NOMO-1 treated with DMSO at 0.1 percent for 48 hours (cell line): ENCODE results near the gene GOLGA8N.
"Not testable (repeated sequence)": the region's sequence is repeated elsewhere in the genome, so short reads cannot be mapped to it uniquely, and the experiment has no call there.

Experiments used
- DNase-seq: peaks from one replicate; lab custom pipeline; 2025; ENCODE audit not compliant: unreplicated experiment; lab: John Stamatoyannopoulos, UW

The GOLGA8N gene

DNA sequence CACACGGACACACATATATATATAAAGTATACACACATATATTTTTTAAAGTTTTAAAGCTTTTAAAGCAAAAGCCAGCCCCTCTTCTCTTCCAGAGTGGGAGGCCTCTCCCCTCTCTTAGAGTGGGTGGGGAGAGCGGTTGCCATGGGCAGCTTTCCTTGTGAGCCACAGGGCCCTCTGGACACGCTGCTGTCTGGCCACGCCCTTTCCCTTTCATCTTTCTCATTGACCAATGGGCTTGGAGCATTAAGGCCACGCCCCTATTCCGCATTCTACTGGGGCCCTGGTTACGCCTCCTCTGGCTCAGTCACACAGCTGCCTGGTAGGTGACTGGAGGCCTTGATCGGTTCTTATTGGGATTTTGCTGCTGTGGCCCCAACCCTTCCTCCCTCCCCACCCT is at the start of gene GOLGA8N:
GOLGA8N (plus strand) TSS at position 306 of the 400 bp plus-strand sequence.
- DNase-seq, result not testable (repeated sequence)

DNA sequence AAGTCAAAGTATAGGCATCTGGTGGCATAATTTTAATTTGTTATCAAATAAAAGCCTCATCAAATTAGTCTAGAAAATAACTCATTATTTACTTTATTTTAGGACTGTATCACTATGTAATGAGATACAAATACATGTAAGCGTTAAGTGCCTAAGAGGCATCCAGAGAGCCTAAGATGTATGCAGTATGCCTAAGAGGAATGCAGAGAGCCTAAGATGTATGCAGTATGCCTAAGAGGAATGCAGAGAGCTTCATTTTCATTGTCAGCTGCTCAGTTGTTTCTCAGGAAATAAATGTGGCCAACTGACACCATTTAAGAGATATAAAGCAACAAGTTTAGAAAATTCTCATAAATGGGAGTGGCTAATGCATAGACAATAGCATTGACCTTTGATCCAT is 49.8 kb upstream of the GOLGA8N start:
- DNase-seq, result not testable (repeated sequence)

DNA sequence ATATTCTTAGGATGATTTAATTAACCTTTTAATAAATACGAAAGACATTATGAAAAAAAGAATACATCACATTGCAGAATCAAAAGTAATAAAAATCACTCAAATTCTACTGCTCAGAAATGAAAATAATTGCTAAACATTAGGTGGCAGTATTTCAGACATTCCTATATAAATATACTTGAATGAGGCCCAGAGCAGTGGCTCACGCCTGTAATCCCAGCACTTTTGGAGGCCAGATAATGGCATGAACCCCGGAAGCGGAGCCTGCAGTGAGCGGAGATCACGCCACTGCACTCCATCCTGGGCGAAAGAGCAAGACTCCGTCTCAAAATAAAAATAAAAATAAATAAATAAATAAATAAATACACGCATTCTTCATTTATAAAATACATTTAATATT is 48.1 kb upstream of the GOLGA8N start:
- DNase-seq, result not testable (repeated sequence)

DNA sequence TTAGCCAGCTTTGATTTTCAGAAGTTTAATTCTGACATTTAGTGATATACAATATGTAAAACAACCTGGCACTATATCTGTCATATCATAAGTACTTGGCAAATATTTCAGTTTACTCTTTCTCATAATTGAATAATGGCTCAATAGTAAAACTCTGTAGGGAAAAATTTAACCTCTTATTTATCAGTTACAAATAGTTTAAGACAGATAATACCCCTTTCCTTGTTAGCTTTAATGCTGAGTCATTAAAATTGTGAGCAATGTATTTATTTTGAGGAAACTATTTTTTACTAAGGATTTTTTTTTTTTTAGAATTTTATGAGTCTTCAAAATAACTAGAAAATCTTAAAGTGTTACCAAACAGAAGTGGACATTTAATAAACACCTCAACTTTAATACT is 38.7 kb upstream of the GOLGA8N start:
- not testable (repeated sequence) for DNase-seq

DNA sequence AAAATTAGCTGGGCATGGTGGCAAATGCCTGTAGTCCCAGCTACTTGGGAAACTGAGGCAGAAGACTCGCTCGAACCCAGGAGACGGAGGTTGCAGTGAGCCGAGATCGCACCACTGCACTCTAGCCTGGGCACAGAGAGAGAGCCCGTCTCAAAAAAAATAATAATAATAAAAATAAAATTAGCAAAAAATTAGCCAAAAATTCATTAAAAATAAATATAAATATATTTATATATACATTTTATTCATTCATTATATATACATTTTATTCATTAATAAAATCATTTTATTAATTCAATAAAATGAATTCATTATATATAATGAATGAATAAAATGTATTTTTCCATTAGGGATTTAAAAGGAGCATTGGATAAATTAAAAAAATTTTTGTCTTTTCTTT is 31.1 kb upstream of the GOLGA8N start:
- DNase-seq, result not testable (repeated sequence)

DNA sequence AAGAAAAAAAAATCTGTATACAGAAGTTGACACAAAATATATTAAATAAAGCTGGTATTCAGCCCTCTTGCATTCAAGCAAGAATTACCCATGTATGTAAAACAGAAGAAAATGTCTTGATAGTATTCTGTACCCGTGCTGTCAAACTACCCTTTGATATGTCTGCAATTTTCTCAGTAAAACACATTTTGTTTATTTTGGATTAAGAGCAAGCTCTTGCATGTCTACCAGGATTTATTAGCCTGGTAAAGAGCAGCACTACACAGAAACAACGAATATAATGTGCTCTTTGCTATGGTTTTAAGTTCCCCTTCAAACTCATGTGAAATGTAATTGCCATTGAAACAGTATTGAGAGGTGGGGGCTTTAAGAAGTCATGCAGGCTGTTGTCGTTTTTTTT is 24.3 kb upstream of the GOLGA8N start:
- not testable (repeated sequence) for DNase-seq

DNA sequence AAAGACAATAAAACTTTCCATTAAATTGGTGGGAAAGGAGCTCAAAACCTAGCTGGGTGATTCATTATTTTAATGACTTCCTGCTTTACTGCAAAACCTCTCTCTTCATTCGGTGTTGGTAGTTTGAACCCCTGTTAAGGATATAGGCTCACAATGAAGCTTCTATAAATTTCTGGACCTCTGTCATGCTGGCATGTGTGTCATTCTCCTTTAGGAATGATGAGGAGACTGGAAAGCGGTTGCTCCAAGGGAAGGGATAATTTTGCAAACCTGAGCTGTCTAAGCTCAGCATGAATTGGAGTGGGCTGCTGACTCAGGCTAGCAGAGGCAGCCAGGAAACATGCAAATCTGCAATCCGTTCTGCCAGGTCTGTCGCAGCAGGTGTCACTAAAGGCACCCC is 14.8 kb upstream of the GOLGA8N start:
- not testable (repeated sequence) for DNase-seq

DNA sequence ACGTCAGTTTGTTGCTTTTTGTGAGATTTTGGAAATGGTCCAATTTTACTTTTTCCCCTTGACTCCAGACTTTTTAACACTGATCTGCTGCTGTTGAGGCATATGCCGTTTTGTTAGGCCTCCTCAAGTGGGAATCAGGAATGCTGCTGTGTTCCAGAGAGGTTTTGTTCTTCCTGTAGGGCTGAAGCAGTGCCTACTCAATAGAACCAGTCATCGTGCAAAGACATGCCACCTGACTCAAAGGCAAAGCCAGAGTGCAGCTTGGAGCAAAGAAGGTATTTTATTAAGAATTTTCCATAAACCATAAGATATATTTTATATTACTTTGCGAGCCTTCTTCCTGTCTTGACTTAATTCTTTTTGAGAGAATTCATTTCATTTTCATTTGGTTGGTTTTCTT is 7.4 kb upstream of the GOLGA8N start:
- DNase-seq, result not testable (repeated sequence)

DNA sequence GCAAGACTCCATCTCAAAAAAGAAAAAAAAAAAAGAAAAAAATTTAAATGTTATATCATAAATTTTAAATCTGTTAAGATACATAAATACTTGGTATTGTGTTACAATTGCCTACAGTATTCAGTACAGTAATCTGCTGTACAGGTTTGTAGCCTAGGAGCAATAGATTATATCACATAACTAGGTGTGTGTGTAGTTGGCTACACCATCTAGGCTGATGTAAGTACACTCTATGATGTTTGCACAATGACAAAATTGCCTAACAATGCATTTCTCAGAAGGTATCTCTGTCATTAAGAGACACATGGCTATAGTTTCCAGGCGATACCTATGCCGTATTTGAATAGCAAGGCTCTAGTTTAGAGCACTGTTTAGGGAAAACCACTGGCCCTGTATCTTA is 16.3 kb downstream of the GOLGA8N start:
- DNase-seq, result not testable (repeated sequence)

DNA sequence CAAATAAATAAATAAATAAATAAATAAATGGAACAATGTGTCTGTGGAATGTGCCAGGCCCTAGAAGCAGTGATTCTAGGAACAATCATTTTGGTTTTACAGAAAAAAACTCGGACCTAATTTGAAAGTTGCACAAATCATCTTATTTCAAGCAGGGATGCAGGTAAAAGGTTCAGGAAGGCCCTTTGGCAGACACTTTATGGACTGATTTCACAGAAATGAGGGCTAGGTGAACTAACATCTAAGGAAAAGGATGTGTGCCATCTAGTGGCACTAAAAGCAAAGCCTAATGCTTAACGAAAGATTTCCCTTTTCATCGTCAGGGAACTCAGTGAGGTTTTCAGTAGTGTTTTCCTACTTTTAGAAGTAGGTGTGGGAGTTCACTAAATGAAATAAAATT is 17.5 kb downstream of the GOLGA8N start:
- DNase-seq, result not testable (repeated sequence)

DNA sequence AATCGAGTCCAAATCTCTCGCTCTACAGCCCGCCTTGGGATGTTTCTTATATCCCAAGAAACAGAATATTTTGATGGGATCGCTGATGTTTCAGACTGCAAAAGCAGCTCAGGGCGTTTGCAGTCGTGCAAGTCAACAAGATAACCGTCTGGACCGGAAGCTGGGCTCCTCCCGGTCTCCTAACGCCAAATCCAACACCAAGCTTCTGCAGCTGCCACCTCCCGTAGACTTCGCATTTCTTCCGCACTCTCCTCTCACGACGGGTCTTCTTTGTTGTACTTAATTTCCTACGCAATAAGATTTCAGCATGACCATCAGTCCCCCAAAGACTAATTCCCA is 21.4 kb downstream of the GOLGA8N start:
- DNase-seq, result not testable (repeated sequence)

DNA sequence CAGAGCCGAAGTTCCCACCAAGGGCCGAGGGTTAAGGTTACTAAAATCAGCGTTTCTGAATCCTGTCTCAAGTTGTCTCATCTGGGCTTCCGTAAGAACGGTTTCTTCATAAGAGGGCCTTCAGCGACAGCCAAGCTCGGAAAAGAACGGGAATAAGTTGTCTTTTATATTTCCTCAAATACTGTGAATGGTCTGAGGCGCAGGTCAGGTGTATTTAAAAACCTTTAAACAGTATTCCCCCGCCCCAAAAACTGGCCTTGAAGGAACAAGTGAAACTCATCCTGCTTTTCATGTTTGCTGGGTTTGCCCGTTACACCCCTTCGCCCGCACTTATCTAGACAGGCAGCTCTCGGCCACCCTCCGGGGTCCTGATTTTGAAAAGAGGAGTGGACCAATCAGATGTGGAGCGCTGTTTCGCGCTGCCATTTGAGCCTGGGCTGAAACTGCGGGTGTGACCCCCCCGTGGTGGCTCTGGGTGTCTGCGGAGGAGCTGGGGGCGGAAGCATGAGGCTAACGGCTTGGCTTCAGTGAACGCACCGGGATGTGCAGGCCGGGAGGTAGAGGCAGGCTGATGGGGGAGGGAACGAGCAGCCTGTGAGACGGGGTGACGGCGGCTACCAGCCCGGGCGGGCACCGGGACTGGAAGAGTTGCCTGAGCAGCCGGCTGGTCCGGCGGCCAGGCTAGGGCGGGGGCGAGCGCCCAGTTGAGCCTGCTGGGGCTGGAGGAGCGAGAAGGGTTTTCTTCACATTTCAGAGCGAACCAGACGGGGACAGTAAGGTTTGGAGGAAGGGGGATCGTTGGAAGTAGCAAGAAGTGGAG is 22.0 kb downstream of the GOLGA8N start, which contains the start of gene ARHGAP11A:
ARHGAP11A (plus strand) TSS at position 454 of the 820 bp plus-strand sequence. CDS start 708 bp downstream, outside the sequence.
- not testable (repeated sequence) for DNase-seq

DNA sequence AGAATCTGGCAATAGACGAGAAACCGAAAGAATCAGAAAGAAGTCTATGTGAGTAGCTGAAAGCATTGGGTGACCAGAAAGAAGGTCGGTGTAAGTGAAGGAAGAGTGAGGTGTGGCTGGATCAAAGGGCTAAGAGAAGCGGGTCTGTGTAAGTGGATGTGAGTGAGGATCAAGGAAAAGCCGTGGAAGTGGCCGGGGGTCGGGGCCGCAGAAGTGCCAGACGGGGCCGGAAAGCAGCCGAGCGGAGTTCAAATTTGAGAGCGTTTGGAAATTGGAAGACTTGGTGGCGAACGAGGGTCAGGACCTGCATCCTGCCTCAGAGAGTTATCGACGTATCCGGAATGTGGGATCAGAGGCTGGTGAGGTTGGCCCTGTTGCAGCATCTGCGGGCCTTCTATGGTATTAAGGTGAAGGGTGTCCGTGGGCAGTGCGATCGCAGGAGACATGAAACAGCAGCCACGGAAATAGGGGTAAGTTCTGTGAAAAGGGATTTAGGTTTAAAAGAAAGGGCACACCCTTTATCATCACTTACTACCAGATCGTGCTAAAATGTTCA is 22.7 kb downstream of the GOLGA8N start:
- not testable (repeated sequence) for DNase-seq

DNA sequence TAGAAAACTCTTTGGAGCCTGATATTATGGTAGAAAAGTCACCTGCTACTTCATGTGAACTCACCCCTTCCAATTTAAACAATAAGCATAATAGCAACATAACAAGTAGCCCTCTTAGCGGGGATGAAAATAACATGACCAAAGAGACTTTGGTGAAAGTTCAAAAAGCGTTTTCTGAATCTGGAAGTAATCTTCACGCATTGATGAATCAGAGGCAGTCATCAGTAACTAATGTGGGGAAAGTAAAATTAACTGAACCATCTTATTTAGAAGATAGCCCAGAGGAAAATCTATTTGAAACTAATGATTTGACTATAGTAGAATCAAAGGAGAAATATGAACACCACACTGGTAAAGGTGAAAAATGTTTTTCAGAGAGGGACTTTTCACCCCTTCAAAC is 43.2 kb downstream of the GOLGA8N start:
- no peak for DNase-seq

DNA sequence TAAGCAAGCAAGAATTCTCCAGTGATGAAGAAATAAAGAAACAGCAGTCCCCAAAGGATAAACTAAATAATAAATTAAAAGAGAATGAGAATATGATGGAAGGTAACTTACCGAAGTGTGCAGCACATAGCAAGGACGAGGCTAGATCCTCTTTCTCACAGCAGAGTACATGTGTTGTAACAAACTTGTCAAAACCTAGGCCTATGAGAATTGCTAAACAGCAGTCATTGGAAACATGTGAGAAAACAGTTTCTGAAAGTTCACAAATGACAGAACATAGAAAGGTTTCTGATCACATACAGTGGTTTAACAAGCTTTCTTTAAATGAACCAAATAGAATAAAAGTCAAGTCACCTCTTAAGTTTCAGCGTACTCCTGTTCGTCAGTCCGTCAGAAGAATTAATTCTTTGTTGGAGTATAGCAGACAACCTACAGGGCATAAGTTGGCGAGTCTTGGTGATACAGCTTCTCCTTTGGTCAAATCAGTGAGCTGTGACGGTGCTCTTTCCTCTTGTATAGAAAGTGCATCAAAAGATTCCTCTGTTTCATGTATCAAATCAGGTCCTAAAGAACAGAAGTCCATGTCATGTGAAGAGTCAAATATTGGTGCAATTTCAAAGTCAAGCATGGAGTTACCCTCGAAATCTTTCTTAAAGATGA is 43.8 kb downstream of the GOLGA8N start:
- DNase-seq, result no peak

DNA sequence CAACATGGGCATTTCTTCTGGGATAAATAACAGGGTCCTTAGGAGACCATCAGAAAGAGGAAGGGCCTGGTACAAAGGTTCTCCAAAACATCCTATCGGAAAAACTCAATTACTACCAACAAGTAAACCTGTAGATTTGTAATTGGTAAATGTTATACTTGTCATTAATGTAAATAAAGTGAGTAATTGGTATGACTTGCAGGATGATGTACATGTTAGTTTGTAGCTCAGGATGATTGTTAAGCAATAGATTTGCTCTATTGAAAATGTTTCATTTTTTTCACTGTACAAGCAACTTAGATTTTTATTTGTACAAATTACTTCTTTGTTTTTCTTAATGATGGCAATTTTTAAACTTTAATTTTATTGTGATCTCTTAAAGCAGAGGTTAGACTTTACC is 44.4 kb downstream of the GOLGA8N start:
- DNase-seq, result no peak

DNA sequence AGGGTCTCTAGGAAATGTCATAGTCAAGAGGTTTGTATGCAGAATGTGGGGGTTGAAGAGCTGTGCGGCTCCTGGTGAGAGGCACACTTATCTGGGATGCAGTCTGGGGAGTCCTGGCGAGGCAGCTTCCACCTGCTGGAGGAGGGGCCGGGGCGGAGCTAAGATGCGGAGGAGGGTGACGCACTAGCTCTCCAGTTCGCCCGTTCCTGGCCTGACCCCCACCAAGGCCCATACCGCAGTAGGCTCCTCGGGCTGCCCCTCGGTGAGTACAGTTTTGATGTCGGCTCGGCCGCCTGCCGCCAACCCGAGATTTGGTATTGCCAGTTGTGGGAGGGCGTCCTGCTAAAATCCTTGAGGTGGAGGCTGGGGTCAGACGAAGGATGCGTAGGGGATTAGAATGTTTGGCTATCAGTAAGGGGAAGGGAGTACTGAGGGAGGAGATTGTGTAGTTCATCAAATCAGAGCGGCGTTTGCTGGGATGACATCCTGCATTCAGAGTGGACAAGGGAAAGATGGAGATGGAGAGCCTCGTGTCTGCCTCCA is 48.3 kb downstream of the GOLGA8N start, which contains the start of gene SCG5:
SCG5 (plus strand) TSS at position 194 of the 543 bp plus-strand sequence. CDS start 1,883 bp downstream, outside the sequence.
- no peak for DNase-seq

DNA sequence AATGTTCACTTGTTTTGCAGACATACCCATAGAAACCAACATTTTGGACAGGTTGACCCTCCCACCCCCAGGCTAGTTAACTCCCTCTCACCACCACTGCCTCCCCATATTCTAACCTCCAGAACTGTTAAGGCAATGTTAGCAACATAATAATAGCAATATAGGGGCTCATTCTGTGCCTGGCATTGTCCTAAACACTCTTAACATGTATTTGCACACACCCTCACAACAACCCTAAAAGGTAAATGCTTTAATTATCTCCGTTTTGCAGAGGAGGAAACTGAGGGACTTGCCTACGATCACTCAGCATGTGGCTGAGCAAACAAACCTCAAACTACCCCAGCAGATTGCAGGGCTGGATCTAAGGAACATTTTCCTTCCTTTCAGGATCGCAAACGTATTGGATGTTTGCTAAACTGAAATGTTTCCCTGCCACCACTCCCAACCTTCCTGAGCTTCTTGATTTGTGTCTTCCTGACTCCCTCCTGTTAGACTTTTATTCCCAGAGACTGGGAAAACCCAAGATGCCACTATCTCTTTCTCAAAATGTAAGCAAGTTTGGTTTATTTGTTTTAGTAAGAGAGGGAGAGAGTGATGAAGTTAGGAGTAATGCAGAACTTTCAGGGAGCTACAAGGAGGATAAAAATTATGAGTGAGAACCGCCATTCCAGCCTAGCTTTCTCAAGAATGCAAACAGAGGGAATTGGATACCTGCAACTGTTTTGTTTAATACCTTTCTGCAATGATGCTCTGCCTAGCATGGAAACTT is 49.6 kb downstream of the GOLGA8N start:
- DNase-seq, result no peak

DNA sequence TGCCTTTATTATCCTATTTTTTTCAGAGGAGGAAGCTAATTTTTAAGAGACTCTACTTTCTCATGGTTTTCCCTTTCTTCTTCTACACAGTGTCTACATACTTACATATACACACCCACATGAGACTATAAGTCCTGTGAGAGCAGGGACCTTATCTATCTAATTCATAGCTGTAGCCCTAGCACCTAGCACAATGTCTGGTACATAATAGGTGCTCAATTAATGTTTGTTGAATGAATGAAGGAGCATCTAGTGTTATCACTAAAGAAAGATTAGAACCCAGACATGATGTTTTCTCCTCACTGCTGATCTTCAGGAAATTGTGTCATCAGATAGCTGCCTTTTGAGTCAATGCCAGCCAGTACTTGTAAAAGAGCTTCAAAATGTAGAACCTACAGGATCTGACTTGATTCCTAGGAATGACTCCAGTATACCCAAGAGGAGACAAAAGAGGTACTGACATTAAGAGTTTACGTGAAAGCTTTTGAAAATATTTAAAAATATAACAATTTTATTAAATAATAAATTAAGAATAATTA is 50.7 kb downstream of the GOLGA8N start:
- no peak for DNase-seq

DNA sequence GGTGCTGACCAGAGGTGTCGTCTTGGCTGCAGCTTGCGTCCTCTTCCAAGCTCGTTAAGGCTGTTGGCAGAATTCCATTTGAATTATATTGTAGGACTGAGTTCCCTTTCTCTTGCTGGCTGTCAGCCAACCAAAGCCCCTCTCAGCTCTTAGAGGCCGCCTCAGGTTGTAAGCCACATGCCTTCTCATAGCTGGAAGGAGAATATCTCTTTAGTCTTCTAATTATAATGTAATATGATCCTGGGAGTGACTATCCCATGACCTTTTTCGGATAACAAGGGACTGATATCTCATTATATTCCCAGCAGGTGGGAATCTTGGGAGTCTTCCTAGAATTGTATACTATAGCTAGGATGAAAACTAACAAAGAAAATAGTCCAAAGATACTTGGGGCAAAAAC is 53.0 kb downstream of the GOLGA8N start:
- DNase-seq, result no peak

DNA sequence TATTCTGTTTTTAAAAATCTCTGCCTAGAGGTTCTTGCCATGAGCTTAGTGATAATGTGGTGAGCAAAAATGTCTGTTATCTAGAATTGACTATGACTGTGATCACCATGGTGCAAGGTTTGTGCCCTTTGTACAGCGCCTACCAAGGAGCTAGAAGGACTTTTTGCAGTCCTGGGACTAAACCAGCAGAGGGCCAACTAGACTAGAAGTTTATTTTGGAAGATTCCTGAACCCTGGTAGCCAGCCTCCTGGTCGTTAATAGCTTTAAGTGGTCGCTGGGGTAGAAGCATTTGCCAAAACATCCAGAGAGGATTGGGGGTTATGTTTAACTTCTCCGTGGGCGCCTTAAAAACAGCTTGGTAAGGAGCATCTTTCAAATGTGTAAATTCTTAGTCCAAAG is 56.1 kb downstream of the GOLGA8N start:
- DNase-seq, result no peak
